Measurements from ENCODE around the gene HYAL1.
A peak's percentile ranks its signal among the peaks of the same experiment; 100 is the strongest.

Gene HYAL1

DNA sequence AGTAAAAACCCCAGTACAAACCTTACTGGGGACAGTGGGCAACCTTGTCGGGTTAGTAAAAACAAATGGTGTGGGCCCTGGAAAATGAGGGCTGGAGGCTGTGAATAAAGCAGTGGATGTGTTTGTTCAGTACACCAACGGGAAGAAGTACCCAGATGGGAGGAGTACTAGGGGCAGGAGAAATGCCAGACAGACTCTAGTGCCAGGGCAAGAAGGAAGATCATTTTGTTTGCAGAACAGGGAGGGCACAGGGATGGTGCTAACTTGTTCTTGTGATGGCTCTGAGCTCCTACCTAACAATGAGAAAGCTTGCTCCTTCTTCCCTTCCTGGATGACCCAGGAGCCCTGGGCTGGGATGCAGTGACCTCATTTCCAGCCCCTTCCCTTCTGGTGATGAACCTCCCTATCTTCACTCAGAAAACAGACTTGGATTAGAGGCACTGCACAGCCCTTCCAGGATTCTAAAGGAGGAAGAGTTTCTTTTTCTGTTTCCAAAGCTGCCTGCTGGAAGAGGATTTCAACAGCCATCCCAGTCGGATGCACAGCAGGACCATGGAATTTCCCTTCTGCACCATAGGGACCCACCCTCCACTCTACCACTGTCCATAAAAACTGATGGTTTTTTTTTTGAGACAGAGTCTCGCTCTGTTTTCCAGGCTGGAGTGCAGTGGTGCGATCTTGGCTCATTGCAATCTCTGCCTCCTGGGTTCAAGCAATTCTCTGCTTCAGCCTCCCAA lies 31.1 kb upstream of the HYAL1 start:
- no peak for DNase-seq (ENCODE audit: low read depth)

DNA sequence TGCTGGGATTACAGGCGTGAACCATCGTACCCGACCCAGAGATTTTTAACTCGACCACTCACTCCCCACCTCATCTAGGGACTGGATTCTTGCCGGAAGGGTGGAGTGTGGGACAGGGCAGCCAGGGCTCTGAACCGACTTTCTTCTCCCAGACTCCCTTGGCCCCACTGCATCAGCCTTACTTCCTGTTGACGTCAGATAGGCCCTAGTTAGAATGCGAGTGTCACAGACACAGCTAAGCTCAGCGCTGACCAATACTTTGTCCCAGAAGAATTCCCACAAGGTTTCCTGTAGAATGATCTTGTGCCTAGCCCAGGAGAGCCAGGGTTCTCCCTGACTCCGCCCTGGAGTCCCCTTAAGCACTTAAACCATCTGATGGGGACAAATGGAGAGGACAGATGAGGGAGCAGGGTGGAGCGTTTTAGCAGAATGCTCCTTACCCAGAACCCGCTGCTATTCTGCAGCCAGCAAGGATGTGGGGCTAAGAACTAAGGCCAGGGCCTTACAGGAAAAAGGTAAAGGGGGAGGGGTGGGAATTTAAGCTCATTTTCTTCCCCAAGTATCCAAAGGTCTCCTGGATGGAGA lies 30.5 kb upstream of the HYAL1 start:
- peak; percentile 87 for DNase-seq (ENCODE audit: low read depth)

DNA sequence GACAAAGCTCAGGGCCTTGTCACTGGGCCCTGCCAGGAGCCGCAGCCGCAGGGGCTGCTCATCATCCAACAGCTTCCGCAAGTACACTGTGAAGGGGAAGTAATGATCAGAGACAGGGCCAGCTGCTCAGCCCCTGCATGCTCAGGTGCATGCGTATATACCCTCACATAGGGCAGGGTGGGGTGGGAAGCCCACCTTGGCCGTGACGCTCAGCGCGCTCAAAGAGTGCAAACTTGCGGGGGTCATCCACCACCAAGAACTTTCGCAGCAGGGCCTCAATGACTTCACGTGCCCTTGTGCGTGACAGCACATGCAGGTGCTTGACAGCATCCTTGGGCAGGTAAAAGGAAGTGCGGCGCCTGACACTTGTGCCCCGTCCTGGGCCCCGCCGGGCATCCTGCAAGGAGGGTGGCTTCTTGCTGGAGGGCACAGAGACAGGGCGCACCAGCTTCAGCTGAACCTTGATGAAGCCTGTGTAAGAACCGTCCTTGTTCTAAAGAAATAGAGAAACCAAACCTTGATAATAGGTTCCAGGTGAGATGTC lies 28.1 kb upstream of the HYAL1 start:
- DNase-seq (ENCODE audit: low read depth) = no peak

DNA sequence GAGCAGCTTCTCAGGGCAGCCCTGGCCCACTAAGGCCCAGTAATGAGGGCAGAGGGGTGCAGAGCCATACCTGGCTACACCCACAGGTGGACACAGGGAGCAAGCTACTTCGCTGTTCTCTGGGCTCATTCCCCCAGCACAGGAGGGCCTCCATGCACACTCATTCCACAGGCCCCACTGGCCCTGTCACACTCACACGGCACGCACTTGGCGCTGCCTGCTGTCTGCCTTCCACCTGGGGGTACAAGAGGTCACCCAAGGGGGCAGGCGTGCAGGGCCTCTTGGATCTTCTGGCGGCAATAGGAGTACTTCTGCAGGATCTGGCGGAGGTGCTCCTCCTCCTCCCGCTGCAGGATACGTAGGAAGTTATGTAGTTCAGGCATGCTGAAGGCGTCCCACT lies 27.0 kb upstream of the HYAL1 start:
- DNase-seq (ENCODE audit: low read depth) = no peak

DNA sequence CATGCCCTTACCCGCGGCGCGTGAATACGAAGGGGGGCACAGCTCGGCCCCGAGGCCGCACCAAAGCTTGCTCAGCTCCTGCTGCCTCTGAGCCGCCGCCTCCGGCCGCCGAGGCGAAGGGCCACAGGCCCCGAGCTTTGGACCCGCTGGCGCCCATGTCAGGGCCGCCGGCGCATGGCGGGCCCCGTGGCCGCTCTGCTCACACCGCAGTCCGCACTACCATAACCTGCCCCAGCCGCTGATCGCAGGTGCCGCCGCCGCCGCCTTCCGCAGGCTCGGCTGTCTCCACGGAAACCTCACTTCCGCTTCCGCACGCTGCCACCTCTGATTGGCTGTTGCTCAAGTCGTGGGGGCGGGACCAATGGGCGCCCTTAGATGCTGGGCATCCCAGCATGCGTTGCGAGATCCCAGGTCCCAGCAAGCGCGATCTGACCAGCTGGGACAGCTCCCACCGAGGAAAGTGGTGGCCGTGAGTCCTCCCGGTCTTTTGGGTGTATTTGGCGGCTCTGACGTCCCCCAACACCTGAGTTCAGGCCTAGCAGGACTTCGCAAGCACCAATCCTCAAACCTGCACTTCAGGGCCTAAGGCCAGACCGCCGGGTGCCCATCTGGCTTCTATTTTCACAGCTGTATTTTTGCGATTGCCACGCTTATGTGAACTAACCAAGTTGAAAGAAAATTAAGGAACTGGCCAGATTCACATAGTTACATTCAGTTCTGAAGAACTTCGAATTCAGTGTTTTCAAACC lies 24.7 kb upstream of the HYAL1 start, which contains the start of gene TUSC2:
TSS of gene TUSC2 (minus strand) at position 281 of the 749 bp plus-strand sequence. CDS start at position 157, 124 bp downstream.
- peak; percentile 97 for DNase-seq (ENCODE audit: low read depth)

DNA sequence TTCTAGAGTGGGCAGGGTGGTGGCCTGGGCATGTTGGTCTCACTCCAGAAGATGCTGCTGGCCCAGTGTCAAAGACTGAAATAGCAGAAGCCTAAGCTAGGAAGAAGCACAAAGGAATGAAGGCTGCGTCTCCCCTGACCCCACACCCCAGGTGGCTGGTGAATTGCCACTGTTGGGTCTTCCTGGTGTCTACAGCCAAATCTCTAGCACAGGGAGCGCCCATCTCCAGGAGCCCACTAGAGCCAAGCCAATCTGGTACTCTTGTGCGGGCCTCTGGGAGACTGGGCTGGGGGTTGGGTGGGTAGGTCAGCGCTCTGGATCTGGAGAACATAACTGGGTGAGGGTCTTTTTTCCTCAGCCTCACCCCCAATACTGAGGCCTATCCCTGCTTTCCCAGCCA lies 23.8 kb upstream of the HYAL1 start:
- DNase-seq (ENCODE audit: low read depth) = no peak

DNA sequence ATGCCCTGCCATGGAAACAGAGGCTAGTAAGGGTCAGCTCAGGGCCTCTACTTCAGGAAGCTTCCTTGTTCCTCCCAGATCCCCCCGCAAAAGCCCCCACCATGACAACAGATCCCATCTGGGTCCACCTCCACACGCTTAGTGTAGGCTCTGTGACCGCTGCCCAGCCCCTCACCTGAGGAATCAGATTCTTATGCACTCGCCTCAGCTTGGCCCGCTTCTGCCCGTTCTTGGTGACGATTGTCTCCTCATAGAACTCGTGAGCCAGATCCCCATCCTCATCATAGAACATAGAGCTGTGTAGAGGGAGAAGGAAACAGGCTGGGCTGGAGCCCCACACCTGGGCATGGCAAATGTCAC lies 22.8 kb upstream of the HYAL1 start:
- DNase-seq (ENCODE audit: low read depth) = no peak

DNA sequence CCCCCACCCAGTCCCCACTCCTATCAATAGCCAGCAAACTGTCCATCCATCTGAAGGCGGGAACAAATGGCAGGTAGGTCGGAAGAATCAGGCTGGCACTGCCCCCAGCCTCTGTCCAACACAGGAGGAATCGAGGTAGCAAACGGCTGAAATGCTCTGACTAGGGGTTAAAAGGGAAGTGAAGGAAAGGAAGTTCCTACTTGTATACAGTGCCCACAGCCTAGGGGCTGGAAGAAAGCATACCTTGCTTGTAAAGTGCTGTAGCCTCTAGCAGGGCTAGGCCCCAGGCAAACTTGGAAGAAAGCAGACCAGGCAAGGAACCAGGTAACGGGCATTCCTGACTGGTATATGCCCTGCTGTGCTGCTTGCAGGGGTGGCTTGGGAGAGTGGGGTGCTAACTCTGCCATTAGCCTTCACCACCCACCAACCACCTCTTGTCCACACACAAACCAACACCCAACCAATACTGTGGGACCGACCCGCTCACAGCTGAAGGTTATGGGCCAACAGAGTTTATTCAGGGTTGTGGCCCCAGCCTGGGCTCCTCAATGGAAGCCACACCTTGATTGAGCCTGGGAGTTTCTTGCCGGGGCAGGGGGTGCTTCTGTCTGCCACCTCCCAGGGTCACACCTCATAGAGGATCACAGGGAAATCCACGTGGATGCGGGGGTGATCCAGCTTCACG lies 22.3 kb upstream of the HYAL1 start:
- DNase-seq (ENCODE audit: low read depth) = no peak

DNA sequence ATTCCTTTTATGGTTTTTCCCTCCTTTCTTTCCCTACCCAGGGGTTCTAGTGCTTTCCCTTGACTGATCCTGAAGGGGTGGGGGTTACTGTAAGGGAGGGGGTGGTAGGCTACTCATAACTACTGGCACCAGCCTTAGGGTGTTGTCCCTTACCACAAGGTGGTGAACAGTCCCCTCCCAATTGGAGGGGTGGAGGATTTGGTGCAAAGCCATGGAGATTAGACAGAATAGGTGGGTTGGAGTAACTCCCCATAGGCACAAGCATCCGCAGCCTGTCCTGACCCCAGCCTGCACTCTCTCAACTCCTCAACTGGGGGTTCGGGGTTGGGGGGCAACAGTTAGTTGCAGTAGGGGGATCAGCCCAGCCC lies 21.7 kb upstream of the HYAL1 start:
- no peak for DNase-seq (ENCODE audit: low read depth)

DNA sequence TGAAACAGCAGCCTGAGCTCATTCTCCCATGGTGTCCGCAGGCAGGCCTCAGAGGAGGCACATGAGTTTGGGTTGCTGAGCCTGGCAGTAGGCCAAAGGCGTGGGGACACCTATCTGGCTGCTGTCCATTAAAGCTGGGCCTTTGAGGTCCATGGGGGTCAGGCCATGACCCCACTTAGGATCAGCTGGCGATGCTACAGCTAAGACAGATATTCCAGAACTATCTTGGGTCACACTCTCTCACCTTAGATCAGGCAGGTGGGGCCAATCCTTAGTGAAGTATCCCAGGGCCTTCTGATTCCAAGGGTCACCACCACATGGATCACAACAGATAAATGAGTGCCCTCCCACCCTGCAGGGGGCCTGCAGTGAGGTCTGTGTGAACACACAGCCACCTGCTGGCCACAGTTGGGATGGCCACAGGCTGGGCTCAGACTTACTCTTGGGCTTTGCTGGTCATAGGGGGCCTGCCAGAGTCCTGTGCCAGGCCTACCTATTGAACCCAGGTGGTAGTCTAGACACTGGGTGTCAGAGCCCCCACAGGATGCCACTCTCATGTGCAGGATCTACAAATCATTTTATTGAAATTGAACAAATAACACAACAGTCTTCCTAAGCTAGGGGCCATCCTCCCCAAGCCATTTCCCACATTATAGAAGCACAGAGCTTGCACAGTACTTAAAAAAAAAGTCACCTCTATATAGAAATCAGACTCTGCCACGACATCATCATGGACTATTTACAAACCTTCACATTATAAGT lies 21.2 kb upstream of the HYAL1 start:
- DNase-seq (ENCODE audit: low read depth) = peak; percentile 65

DNA sequence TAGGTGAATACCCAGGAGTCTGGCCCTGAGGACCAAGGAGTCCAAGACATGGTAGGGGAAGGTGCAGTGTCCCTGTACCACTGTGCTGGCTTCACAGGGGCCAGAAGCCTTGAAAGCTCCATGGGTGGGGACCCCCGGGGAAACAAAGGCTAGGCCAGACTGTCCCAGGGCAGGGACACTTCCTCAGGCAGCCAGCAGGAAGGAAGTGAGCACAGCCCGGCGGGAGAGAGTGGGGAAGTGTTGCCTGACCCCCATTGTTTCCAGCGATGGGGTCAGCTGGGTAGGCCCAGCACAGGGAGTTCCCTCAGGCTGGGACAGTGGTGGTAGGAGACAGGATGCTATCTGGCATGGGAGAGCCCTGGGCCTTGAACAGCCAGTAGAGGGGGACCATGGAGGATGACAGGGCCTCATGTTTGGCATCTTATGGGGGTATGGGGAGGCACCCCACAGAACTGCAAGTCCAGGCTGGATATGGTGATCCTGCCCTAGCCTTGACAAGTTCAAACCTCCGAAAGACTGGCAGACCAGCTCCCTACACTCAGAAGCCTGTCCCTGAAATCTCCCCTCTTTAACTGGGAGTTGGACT lies 20.3 kb upstream of the HYAL1 start:
- no peak for DNase-seq (ENCODE audit: low read depth)

DNA sequence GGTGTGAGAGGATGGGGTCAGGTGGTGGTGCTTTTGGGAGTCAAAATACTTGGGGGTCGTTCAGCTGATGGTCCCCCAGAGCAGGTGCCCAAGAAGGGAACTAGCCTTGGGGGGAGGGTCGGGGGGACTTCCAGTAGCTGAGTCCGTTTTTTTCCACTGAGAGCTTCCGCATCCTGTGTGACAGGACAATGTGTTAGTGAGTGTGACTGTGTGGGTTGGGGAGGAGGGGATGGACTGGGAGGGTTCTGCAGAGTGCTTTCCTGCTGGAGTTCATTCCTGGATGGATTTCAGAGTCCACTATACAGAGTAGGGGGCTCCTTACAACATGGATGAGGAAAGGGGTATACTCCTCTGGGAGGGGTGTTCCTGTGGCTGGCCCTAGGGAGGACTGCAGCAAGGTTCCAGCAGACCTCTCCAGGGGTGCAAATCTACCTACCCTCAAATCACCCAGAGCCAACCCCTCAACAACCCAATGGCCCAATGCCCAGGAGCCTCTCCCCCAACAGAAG lies 19.8 kb upstream of the HYAL1 start:
- DNase-seq (ENCODE audit: low read depth) = no peak

DNA sequence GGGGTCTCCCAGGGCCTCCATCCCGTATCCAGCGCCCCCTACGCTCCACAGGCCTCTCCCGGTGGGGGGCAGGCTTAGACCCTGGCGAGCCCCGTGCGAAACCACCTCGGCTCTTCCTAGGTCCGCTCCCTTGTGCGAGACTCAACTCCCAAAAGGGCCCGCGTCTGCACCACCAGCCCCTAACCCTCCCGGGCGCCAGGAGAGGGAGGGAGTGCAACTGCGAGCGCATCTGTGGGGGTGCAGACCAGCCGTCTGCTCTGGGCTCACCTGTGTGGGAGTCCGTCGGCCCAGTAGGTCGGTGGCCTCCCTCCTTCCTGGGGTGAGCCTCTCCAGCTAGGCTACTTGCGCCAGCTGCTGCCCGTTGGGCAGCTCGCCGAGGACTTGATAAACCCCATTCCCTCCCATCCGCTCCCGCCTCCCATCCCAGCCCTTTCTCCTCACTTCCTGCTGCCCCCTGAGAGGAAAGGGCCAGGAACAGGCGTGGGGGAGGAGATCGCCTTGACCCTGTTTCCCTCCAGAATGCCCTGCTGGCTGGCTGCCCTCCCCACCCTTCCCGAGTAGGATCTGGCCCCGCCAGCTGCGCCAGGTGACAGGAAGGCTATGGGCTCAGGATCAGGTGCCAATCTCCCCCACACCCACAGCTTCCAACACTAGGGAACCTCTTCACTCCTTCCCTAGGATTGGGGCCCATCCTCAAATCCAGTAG lies 19.2 kb upstream of the HYAL1 start, which contains the start of gene HYAL2:
TSS of gene HYAL2 (minus strand) at position 360 of the 706 bp plus-strand sequence. CDS start 2,256 bp downstream, outside the sequence.
- no peak for DNase-seq (ENCODE audit: low read depth)

DNA sequence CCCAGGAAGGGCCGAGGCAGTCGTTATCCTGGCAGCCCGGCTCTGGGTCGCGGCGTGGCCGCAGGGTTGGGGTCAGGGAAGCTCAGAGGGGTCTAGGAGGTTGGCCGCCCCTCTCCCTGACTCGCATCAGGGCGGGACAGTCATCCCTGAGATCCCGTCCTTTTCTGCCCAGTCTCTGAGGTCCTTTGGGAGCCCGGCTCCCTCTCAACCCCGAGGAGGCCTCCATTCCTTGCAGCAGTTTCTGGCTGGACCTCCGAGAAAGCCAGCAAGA lies 18.7 kb upstream of the HYAL1 start:
- DNase-seq (ENCODE audit: low read depth) = no peak

DNA sequence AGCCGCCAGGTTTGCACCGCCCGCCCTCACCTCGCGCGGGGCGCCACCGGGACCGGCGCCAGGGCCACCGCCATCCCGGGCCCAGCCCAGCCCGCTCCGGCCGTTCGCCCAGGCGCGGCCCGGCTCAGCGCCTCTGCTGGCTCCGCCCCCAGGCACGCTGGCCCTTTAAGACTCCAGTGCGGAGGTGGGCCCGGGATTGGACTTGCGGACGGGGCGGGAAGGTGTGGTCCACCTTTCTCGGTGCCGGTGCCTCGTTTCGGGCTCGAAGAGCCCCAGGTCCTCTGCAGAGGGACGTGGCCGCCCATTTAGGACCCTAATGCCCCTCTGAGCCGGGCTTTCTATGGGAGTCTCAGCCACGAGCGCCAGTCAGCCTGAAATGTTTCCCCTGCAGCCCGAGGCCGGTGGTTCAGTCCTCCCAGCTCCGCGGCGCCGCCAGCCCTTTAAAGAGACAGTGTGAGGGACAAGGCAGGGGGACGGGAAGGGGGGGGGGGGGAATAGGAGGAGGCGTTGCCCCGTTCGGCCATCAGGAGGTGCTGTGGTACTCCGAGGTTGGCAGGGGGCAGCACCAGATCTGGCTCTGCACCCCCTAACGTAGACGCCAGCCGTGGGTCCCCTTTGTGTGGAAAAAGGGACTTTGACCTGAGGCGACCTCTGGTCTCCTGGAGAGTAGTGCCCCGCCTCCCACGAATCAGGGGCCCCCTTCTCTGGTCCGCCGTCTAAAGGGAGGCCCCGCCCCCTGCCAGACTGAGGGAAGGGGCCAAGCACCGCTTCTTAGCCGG lies 18.2 kb upstream of the HYAL1 start:
- peak; percentile 91 for DNase-seq (ENCODE audit: low read depth)

DNA sequence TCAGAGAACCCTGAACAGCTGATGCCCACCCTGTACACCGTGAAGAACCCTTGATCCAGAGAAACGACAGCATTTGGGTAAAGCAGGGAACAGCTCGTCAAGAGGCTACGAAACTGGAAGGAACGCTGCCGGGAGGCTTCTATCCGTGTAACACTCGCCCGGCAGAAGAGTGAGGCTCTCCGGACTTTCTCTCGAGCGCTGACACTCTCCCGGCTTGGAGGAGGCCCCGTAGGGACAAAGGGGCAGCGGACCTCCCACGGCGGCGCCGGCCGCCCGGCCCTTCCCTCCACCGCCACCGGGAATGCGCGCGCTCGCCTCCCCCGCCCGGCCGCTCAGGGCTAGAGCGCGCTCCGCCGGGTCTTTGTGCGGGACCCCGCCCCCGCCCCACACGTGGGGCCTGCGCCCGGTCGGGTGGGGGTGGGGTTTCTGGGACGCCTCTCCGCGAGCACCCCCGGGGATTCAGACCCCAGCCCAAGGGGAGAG lies 17.5 kb upstream of the HYAL1 start:
- DNase-seq (ENCODE audit: low read depth) = peak; percentile 66

DNA sequence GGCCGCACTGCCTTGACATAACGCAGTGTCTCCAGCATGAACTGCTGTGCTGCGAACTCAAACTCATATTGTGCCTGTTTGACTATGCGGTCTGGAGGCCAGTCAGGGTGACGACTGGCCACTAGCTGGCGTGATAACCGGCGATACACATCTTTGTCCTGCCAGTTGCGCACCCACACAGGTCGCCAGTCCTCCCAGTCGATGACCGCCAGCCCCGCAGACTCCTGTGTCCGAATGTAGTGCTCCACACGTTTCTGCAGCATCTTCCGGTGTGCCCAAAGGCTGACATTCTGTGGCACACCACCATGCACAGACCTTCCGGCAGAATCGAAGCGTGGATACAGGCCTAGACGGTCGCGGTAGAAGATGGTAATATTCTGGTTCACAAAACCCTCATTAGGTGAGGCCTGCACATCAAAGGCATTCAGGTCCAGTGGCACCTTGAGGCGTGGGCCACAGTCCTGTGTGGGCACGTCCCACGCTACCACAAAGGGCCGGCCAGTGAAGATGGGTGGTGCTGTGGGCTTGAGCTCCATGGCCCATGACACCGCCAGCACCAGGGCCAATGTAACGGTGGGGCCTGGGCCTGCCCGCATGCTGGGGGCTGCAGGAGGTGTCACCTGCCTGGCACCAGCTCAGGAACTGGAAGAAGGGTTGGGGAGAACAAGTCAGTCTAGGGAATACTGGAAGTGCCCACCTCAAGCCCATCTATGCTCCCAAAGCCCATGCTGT lies 16.7 kb upstream of the HYAL1 start:
- no peak for DNase-seq (ENCODE audit: low read depth)

DNA sequence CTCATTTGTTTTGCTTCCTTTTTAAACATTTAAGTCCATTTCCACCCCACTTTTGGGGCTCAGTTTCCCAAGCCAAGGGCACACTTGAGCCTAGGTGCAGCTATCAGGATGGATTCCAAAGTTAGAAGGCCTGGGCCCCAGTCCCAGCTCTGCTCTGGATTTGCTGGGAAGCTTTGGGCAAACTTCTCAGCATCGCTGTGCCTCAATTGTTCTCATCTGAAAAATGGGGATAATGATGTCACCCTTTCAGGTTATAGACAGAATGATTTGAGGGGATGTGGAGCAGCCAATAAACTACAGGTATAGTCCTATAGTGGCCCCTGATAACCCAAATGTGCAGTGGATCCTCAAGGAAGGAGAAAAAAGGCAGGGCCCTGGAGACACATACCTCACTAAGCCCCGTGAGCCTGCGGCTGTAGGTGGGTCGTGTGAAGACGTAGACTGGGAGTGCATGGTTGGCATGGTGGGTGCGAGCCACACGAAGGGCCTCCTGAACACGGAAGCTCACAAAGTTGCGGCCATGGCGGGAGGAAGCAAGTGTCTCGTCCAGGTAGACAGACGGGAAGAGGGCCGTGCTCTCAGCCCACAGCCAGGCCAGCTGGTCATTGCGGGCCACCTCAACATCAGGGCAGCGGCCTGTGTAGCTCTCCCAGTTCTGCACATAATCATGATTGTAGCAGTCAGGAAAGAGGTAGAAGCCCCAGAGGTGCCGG lies 16.0 kb upstream of the HYAL1 start:
- no peak for DNase-seq (ENCODE audit: low read depth)
